ENCODE measurements around the gene MEGF8.
A peak's percentile ranks its signal among the peaks of the same experiment; 100 is the strongest.

The MEGF8 gene

GRCh38 chr19:42281827-42282762 is 43.3 kb upstream of the MEGF8 start:
- Histone ChIP-seq H3K27me3 (replicated peaks; ENCODE audit: control insufficient read depth, insufficient read depth, low read length) (no peaks in the 10 kb centered on the region), H3K4me1 (ENCODE audit: control insufficient read depth, insufficient read depth, low read length) (peaks cover 64% of the 10 kb centered on the region), H3K9me3 (ENCODE audit: control insufficient read depth, low read length) (no peaks in the 10 kb centered on the region), H3K9ac (ENCODE audit: low read length) (peak overlapping the region; percentile 75), H3K36me3 (ENCODE audit: control insufficient read depth, insufficient read depth, low read length, severe bottlenecking) (peaks cover 3% of the 10 kb centered on the region), H3K4me3 (ENCODE audit: low read length) (peak overlapping the region; percentile 35)
- peak; percentile 72 for DNase-seq (ENCODE audit: low read depth)

DNA sequence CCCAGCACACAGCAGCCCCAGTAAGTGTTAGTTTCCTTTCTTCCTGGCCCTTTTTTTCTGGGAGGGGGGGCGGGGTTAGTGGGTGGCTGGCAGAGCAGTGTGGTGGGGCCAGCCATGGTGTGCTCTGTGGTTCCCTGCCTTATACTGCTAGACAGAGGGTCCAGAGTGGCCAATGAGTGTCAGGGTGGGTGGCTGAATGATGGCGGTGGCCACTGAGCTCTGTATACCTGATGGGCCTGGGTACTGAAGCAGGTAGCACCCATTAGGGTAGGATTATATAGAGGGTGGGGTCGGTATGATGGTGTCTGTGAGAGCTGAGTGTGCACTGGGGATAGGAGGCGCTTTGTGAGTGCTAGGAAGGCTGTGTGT is 42.6 kb upstream of the MEGF8 start:
- H3K36me3 ChIP-seq (ENCODE audit: control insufficient read depth, insufficient read depth, low read length, severe bottlenecking): peaks cover 10% of the 10 kb centered on the region
- H3K4me3 ChIP-seq (ENCODE audit: low read length): peak overlapping the region; percentile 77

DNA sequence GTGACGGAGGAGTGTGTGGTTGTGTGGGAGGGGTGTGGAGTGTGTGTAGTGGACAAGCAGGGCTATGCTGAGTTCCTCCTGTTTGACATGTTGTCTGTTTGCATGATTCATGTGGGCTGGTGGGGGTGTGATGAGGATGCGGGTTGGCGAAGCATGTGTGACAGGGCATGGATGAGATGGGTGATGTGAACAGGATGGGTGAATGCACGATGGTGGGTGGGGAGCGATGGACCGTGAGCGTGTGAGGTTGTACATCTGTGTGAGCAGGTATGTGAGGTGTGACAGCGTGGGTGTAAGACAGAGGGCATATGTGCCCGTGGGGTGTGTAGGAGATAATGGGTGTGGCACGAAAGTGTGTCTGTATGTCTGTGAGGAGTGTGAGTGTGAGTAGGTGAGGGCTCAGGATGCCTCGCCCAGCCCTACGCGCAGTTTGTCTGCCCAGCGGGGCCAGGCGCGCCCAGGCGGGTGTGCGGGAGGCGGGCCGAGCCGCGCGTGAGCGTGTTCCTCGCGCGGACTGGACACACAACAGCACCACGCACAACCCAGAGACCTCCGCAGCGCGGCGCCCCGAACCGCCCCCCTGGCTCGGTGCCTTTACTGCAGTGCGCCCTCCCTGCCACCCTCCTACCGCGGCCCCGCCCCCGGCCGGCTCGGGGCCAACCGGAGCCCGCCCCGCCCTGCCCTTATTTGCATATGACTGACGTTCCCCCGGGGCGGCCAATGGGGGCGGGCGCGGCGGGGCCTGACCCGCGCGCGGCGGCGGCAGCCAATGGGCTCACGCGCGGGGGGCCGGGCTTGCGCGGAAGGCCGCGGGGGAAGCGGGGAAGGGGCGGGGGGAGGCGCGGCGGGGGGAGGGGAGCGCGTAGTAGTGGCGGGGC is 42.0 kb upstream of the MEGF8 start:
- peak; percentile 98 for DNase-seq (ENCODE audit: low read depth)
- H3K4me3 ChIP-seq (ENCODE audit: low read length): peak overlapping the region; percentile 77
- peak overlapping the region; percentile 61 for H3K9ac ChIP-seq (ENCODE audit: low read length)
- H3K4me1 ChIP-seq (ENCODE audit: control insufficient read depth, insufficient read depth, low read length): peaks cover 53% of the 10 kb centered on the region
- H3K36me3 ChIP-seq (ENCODE audit: control insufficient read depth, insufficient read depth, low read length, severe bottlenecking): peaks cover 17% of the 10 kb centered on the region
- H3K9me3 ChIP-seq (ENCODE audit: control insufficient read depth, low read length): no peaks in the 10 kb centered on the region
- H3K27me3 ChIP-seq (replicated peaks; ENCODE audit: control insufficient read depth, insufficient read depth, low read length): no peaks in the 10 kb centered on the region

More for the DNA sequence above, 42.6 kb upstream of the MEGF8 start:
- no peak for DNase-seq (ENCODE audit: low read depth)
- Histone ChIP-seq H3K9ac (ENCODE audit: low read length) (peak overlapping the region; percentile 61), H3K9me3 (ENCODE audit: control insufficient read depth, low read length) (no peaks in the 10 kb centered on the region), H3K27me3 (replicated peaks; ENCODE audit: control insufficient read depth, insufficient read depth, low read length) (no peaks in the 10 kb centered on the region), H3K4me1 (ENCODE audit: control insufficient read depth, insufficient read depth, low read length) (peaks cover 59% of the 10 kb centered on the region)

DNA sequence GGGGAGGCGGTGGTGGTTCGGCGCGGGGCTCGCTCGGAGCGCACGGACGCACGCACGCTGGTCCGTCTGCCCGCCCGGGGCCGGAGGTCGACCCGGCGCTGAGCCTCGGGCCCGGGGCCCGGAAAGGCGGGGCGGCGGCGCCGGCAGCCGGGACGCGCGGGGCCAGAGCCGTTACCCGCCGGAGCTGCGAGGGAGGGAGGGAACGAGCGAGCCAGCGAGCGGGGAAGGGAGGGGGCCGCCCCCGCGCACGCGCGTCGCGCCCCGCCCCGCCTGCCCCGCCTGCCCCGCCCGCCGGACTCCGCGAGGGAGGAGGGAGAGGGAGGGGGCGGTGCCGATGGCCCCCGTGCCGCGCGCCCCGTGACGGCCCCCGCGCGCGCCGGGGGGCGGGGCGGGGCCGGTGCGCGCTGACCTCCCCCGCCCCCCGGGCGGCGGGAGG is 41.4 kb upstream of the MEGF8 start:
- Histone ChIP-seq H3K4me3 (ENCODE audit: low read length) (peak overlapping the region; percentile 59), H3K4me1 (ENCODE audit: control insufficient read depth, insufficient read depth, low read length) (peaks cover 46% of the 10 kb centered on the region), H3K9me3 (ENCODE audit: control insufficient read depth, low read length) (no peaks in the 10 kb centered on the region), H3K9ac (ENCODE audit: low read length) (peak overlapping the region; percentile 52), H3K27me3 (replicated peaks; ENCODE audit: control insufficient read depth, insufficient read depth, low read length) (no peaks in the 10 kb centered on the region), H3K36me3 (ENCODE audit: control insufficient read depth, insufficient read depth, low read length, severe bottlenecking) (peaks cover 23% of the 10 kb centered on the region)
- peak; percentile 93 for DNase-seq (ENCODE audit: low read depth)

- peak; percentile 50 for DNase-seq (ENCODE audit: low read depth)
- H3K9me3 ChIP-seq (ENCODE audit: control insufficient read depth, low read length): no peaks in the 10 kb centered on the region
- peaks cover 30% of the 10 kb centered on the region for H3K36me3 ChIP-seq (ENCODE audit: control insufficient read depth, insufficient read depth, low read length, severe bottlenecking)
- peak overlapping the region; percentile 87 for H3K9ac ChIP-seq (ENCODE audit: low read length)
- H3K27me3 ChIP-seq (replicated peaks; ENCODE audit: control insufficient read depth, insufficient read depth, low read length): no peaks in the 10 kb centered on the region
- peak overlapping the region; percentile 80 for H3K4me3 ChIP-seq (ENCODE audit: low read length)
- peaks cover 40% of the 10 kb centered on the region for H3K4me1 ChIP-seq (ENCODE audit: control insufficient read depth, insufficient read depth, low read length)
These were observed 40.7 kb upstream of the MEGF8 start for GRCh38 chr19:42284591-42285341.

GRCh38 chr19:42285541-42285941 is 39.9 kb upstream of the MEGF8 start:
- peak overlapping the region; percentile 87 for H3K9ac ChIP-seq (ENCODE audit: low read length)
- no peaks in the 10 kb centered on the region for H3K9me3 ChIP-seq (ENCODE audit: control insufficient read depth, low read length)
- peaks cover 40% of the 10 kb centered on the region for H3K4me1 ChIP-seq (ENCODE audit: control insufficient read depth, insufficient read depth, low read length)
- DNase-seq (ENCODE audit: low read depth): peak; percentile 51
- no peaks in the 10 kb centered on the region for H3K27me3 ChIP-seq (replicated peaks; ENCODE audit: control insufficient read depth, insufficient read depth, low read length)
- H3K4me3 ChIP-seq (ENCODE audit: low read length): peak overlapping the region; percentile 80
- peaks cover 38% of the 10 kb centered on the region for H3K36me3 ChIP-seq (ENCODE audit: control insufficient read depth, insufficient read depth, low read length, severe bottlenecking)

DNA sequence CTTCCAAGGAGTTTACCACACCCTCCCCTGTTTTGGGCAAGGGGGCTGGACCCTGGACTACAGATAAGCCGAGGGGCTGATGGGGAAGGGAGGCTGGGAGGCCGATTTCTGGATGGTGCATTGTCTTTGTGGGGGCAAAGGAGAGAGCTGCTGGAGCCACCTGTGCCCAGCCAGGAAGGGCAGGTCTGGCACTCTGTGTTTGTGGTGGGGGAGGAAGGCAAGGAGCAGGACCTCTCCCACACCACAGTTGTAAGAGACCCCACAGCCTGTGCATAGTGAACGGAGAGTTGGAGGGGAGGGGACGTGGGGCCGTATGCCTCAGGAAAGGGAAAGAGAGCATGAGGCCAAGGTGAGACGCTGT is 39.5 kb upstream of the MEGF8 start:
- Histone ChIP-seq H3K4me1 (ENCODE audit: control insufficient read depth, insufficient read depth, low read length) (peaks cover 40% of the 10 kb centered on the region), H3K27me3 (replicated peaks; ENCODE audit: control insufficient read depth, insufficient read depth, low read length) (no peaks in the 10 kb centered on the region), H3K4me3 (ENCODE audit: low read length) (peak overlapping the region; percentile 80), H3K36me3 (ENCODE audit: control insufficient read depth, insufficient read depth, low read length, severe bottlenecking) (peaks cover 42% of the 10 kb centered on the region), H3K9me3 (ENCODE audit: control insufficient read depth, low read length) (no peaks in the 10 kb centered on the region), H3K9ac (ENCODE audit: low read length) (peak overlapping the region; percentile 87)
- DNase-seq (ENCODE audit: low read depth): no peak

- DNase-seq (ENCODE audit: low read depth): peak; percentile 32
- H3K9ac ChIP-seq (ENCODE audit: low read length): peak overlapping the region; percentile 87
- peak overlapping the region; percentile 80 for H3K4me3 ChIP-seq (ENCODE audit: low read length)
- H3K36me3 ChIP-seq (ENCODE audit: control insufficient read depth, insufficient read depth, low read length, severe bottlenecking): peaks cover 47% of the 10 kb centered on the region
- no peaks in the 10 kb centered on the region for H3K27me3 ChIP-seq (replicated peaks; ENCODE audit: control insufficient read depth, insufficient read depth, low read length)
- H3K9me3 ChIP-seq (ENCODE audit: control insufficient read depth, low read length): no peaks in the 10 kb centered on the region
- H3K4me1 ChIP-seq (ENCODE audit: control insufficient read depth, insufficient read depth, low read length): peaks cover 37% of the 10 kb centered on the region
These were observed 39.0 kb upstream of the MEGF8 start for GRCh38 chr19:42286349-42287016.

DNA sequence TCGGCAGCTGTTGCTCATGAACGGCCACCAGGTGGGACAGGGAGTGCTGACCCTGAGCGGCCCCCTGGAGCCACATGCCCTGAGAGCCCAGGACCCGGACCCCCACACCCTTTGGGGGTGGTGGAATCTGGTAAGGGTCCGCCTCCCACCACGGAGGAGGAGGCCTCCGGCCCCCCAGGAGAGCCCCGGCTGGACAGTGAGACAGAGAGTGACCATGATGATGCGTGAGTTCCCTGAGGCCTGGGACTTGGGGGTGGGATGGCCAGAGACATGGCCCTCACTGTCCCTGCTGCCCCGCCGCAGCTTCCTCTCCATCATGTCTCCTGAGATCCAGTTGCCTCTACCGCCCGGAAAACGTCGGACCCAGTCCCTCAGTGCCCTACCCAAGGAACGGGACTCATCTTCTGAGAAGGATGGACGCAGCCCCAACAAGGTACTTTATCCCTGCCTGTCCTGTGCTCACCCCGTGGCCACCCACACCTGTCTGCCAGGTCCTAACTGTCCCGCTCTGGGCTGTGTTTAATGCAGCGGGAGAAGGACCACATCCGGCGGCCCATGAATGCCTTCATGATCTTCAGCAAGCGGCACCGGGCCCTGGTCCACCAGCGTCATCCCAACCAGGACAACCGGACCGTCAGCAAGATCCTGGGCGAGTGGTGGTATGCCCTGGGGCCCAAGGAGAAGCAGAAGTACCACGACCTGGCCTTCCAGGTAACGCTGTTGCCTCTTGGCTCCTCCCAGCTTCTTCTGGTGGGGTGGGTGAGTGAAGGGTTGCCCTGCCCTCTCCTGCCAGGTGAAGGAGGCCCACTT is 38.2 kb upstream of the MEGF8 start:
- Histone ChIP-seq H3K9me3 (ENCODE audit: control insufficient read depth, low read length) (no peaks in the 10 kb centered on the region), H3K4me3 (ENCODE audit: low read length) (no peak overlapping the region), H3K4me1 (ENCODE audit: control insufficient read depth, insufficient read depth, low read length) (peaks cover 29% of the 10 kb centered on the region), H3K27me3 (replicated peaks; ENCODE audit: control insufficient read depth, insufficient read depth, low read length) (no peaks in the 10 kb centered on the region), H3K9ac (ENCODE audit: low read length) (no peak overlapping the region), H3K36me3 (ENCODE audit: control insufficient read depth, insufficient read depth, low read length, severe bottlenecking) (peaks cover 55% of the 10 kb centered on the region)
- no peak for DNase-seq (ENCODE audit: low read depth)

GRCh38 chr19:42287827-42288107 is 37.7 kb upstream of the MEGF8 start:
- Histone ChIP-seq H3K27me3 (replicated peaks; ENCODE audit: control insufficient read depth, insufficient read depth, low read length) (no peaks in the 10 kb centered on the region), H3K9me3 (ENCODE audit: control insufficient read depth, low read length) (no peaks in the 10 kb centered on the region), H3K4me1 (ENCODE audit: control insufficient read depth, insufficient read depth, low read length) (peaks cover 25% of the 10 kb centered on the region), H3K9ac (ENCODE audit: low read length) (no peak overlapping the region), H3K36me3 (ENCODE audit: control insufficient read depth, insufficient read depth, low read length, severe bottlenecking) (peaks cover 60% of the 10 kb centered on the region), H3K4me3 (ENCODE audit: low read length) (no peak overlapping the region)
- DNase-seq (ENCODE audit: low read depth): no peak

All from adipocyte (in vitro differentiated cells).